ENCODE measurements around the gene IPO11. TPM values are rescaled to one million over a fixed set of nuclear protein-coding genes. Genes with fewer than 3 reads are reported as not detected.

IPO11 gene
- total and polyA plus RNA-seq, 4 donors, result 4.7 to 20.6 (median 9.0) TPM

- 96% methylated on average over 5 of the region's 5 CpGs for WGBS
- no peak for DNase-seq (ENCODE audit: low spot score)
These were observed 208.2 kb downstream of the IPO11 start for GRCh38 chr5:62620761-62621160.

GRCh38 chr5:62621280-62621679, 208.7 kb downstream of the IPO11 start:
- no peak for TF ChIP-seq HNF4A (conservative IDR thresholded peaks at IDR 0.05)
- Histone ChIP-seq H3K9me3 (ENCODE audit: control insufficient read depth in 4 of 4, low read length in 3 of 4) (no peaks in the 10 kb centered on the region), H3K36me3 (ENCODE audit: control insufficient read depth in 4 of 4, insufficient read depth in 3 of 4, low read depth in 1 of 4, low read length in 3 of 4) (no peaks in the 10 kb centered on the region), H3K27ac (ENCODE audit: low read depth in 1 of 2, low read length in 2 of 2) (no peak overlapping the region), H3K9ac (ENCODE audit: low read depth in 1 of 2, low read length in 2 of 2) (no peak overlapping the region), H3K4me1 (ENCODE audit: control insufficient read depth in 4 of 4, insufficient read depth in 4 of 4, low read length in 3 of 4) (no peaks in the 10 kb centered on the region), H3K27me3 (ENCODE audit: control insufficient read depth in 4 of 4, insufficient read depth in 4 of 4, low read length in 3 of 4) (no peaks in the 10 kb centered on the region), H3K4me3 (ENCODE audit: low read depth in 1 of 3, low read length in 3 of 3) (no peak overlapping the region)
- 94% methylated on average over 6 of the region's 6 CpGs for WGBS
- no peak for DNase-seq (ENCODE audit: low spot score)

More at GRCh38 chr5:62620761-62621160, 208.2 kb downstream of the IPO11 start:
- Histone ChIP-seq H3K9ac (ENCODE audit: low read depth in 1 of 2, low read length in 2 of 2) (no peak overlapping the region), H3K36me3 (ENCODE audit: control insufficient read depth in 4 of 4, insufficient read depth in 3 of 4, low read depth in 1 of 4, low read length in 3 of 4) (no peaks in the 10 kb centered on the region), H3K9me3 (ENCODE audit: control insufficient read depth in 4 of 4, low read length in 3 of 4) (no peaks in the 10 kb centered on the region), H3K27me3 (ENCODE audit: control insufficient read depth in 4 of 4, insufficient read depth in 4 of 4, low read length in 3 of 4) (no peaks in the 10 kb centered on the region), H3K4me3 (ENCODE audit: low read depth in 1 of 3, low read length in 3 of 3) (no peak overlapping the region), H3K4me1 (ENCODE audit: control insufficient read depth in 4 of 4, insufficient read depth in 4 of 4, low read length in 3 of 4) (no peaks in the 10 kb centered on the region), H3K27ac (ENCODE audit: low read depth in 1 of 2, low read length in 2 of 2) (no peak overlapping the region)
- TF ChIP-seq REST (IDR thresholded peaks at IDR 0.05) (no peak), YY1 (IDR thresholded peaks at IDR 0.05) (no peak), FOXA1 (IDR thresholded peaks at IDR 0.05) (no peak), CTCF (IDR thresholded peaks at IDR 0.05; ENCODE audit: low read depth, low read length, missing input control) (no peak), TAF1 (conservative IDR thresholded peaks at IDR 0.05) (no peak), SP1 (IDR thresholded peaks at IDR 0.05) (no peak), HNF4A (conservative IDR thresholded peaks at IDR 0.05) (no peak), HNF4G (IDR thresholded peaks at IDR 0.05) (no peak)

- Histone ChIP-seq H3K4me1 (ENCODE audit: control insufficient read depth in 4 of 4, insufficient read depth in 4 of 4, low read length in 3 of 4) (no peaks in the 10 kb centered on the region), H3K9me3 (ENCODE audit: control insufficient read depth in 4 of 4, low read length in 3 of 4) (no peaks in the 10 kb centered on the region), H3K9ac (ENCODE audit: low read depth in 1 of 2, low read length in 2 of 2) (no peak overlapping the region), H3K27me3 (ENCODE audit: control insufficient read depth in 4 of 4, insufficient read depth in 4 of 4, low read length in 3 of 4) (no peaks in the 10 kb centered on the region), H3K4me3 (ENCODE audit: low read depth in 1 of 3, low read length in 3 of 3) (no peak overlapping the region), H3K27ac (ENCODE audit: low read depth in 1 of 2, low read length in 2 of 2) (no peak overlapping the region), H3K36me3 (ENCODE audit: control insufficient read depth in 4 of 4, insufficient read depth in 3 of 4, low read depth in 1 of 4, low read length in 3 of 4) (peaks cover 0 to 4% (median 3%) of the 10 kb centered on the region in 4 donors)
- no peak for DNase-seq (ENCODE audit: low spot score)
- no peak for TF ChIP-seq CTCF (IDR thresholded peaks at IDR 0.05; ENCODE audit: low read depth, low read length, missing input control)
- no peak for TF ChIP-seq MAX (IDR thresholded peaks at IDR 0.05)
- TF ChIP-seq RXRA (IDR thresholded peaks at IDR 0.05), result no peak
- no peak for TF ChIP-seq RAD21 (IDR thresholded peaks at IDR 0.05)
- TF ChIP-seq NR2F2 (IDR thresholded peaks at IDR 0.05), result no peak
- TF ChIP-seq SP1 (IDR thresholded peaks at IDR 0.05), result no peak
- TF ChIP-seq REST (IDR thresholded peaks at IDR 0.05), result no peak
- no peak for TF ChIP-seq YY1 (IDR thresholded peaks at IDR 0.05)
- no peak for TF ChIP-seq ZBTB33 (IDR thresholded peaks at IDR 0.05)
- TF ChIP-seq FOXA1 (IDR thresholded peaks at IDR 0.05), result no peak
- TF ChIP-seq JUND (IDR thresholded peaks at IDR 0.05), result no peak
- 94% methylated on average over 1 of the region's 1 CpG for WGBS
These were observed 210.7 kb downstream of the IPO11 start for GRCh38 chr5:62623271-62623670.

Data from liver (tissue), 9 donors.